Endothelial cell of umbilical vein (primary cell): ENCODE results near the gene SREK1IP1.

ENCODE experiments used
- EZH2 ChIP-seq: IDR thresholded peaks from 2 replicates; pipeline ENCODE4 v1.6.1; 2012; ENCODE audit warnings: borderline replicate concordance, low read depth, mild to moderate bottlenecking, moderate library complexity, low read length, inconsistent platforms; ENCODE audit not compliant: severe bottlenecking
- FOS ChIP-seq: IDR thresholded peaks from 2 replicates; pipeline ENCODE4 v1.6.1; 2011; ENCODE audit warnings: mild to moderate bottlenecking, low read length, moderate library complexity, borderline replicate concordance; ENCODE audit not compliant: insufficient read depth
- MYC ChIP-seq: IDR thresholded peaks from one replicate; pipeline ENCODE4 v1.6.1; 2011; ENCODE audit warnings: mild to moderate bottlenecking, low read depth, low read length
- POLR2A ChIP-seq: IDR thresholded peaks from 2 replicates; pipeline ENCODE4 v1.6.1; 2012; ENCODE audit warnings: low read depth, mild to moderate bottlenecking, control low read depth, low read length
- POLR2AphosphoS5 ChIP-seq: IDR thresholded peaks from 2 replicates; pipeline ENCODE4 v1.6.1; 2012; ENCODE audit warnings: low read depth, mild to moderate bottlenecking, control low read depth, low read length, moderate library complexity; ENCODE audit not compliant: insufficient read depth
- TF ChIP-seq, protein P1 (sequence below): IDR thresholded peaks from 2 replicates; pipeline ENCODE4 v1.6.1; 2011; ENCODE audit not compliant: insufficient read depth, insufficient read length
- TF ChIP-seq, protein P2 (sequence below), 2 donors: IDR thresholded peaks; 1 replicate in 1 of 2; 2 replicates in 1 of 2; pipeline ENCODE4 v1.5.1; 2011; ENCODE audit warnings: low read length in 2 of 2, mild to moderate bottlenecking in 2 of 2, moderate library complexity in 2 of 2, control low read depth in 1 of 2, inconsistent platforms in 1 of 2, low read depth in 1 of 2; ENCODE audit not compliant: insufficient read depth in 1 of 2; ENCODE audit errors: extremely low read depth in 1 of 2

DNA sequence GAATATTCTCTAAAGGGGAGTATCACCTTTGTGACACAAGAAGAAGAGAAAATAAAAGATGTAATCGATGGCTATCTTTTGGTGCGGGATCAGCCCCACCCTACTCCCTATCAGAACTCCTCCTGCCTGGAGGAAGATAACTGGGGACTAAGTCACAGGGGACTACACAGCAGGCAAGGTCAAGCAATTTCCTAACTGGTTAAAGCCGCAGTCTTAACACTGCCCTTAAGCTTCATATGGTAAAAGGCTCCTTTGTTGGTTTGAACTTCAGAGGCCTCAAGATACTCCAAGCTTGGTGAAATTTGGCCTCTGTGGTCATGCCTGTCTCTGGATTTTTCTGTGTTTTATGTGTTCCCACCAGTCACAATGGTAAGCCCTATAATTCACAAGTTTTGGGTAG is 79.5 kb downstream of the SREK1IP1 start:
- TF ChIP-seq, protein P1, sequence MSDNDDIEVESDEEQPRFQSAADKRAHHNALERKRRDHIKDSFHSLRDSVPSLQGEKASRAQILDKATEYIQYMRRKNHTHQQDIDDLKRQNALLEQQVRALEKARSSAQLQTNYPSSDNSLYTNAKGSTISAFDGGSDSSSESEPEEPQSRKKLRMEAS = no peak
- TF ChIP-seq, protein P2, sequence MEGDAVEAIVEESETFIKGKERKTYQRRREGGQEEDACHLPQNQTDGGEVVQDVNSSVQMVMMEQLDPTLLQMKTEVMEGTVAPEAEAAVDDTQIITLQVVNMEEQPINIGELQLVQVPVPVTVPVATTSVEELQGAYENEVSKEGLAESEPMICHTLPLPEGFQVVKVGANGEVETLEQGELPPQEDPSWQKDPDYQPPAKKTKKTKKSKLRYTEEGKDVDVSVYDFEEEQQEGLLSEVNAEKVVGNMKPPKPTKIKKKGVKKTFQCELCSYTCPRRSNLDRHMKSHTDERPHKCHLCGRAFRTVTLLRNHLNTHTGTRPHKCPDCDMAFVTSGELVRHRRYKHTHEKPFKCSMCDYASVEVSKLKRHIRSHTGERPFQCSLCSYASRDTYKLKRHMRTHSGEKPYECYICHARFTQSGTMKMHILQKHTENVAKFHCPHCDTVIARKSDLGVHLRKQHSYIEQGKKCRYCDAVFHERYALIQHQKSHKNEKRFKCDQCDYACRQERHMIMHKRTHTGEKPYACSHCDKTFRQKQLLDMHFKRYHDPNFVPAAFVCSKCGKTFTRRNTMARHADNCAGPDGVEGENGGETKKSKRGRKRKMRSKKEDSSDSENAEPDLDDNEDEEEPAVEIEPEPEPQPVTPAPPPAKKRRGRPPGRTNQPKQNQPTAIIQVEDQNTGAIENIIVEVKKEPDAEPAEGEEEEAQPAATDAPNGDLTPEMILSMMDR (IDR thresholded peaks at IDR 0.05; ENCODE audit: extremely low read depth in 1 of 2, insufficient read depth in 1 of 2, low read depth in 1 of 2, low read length in 2 of 2) = no peak
- no peak for TF ChIP-seq EZH2
- no peak for TF ChIP-seq POLR2A
- no peak for TF ChIP-seq MYC
- TF ChIP-seq POLR2AphosphoS5 = no peak
- TF ChIP-seq FOS = no peak
